Measurements from ENCODE around the gene MICALL1.
"Not testable (repeated sequence)": the region's sequence is repeated elsewhere in the genome, so short reads cannot be mapped to it uniquely, and the experiment has no call there.

Gene MICALL1

DNA sequence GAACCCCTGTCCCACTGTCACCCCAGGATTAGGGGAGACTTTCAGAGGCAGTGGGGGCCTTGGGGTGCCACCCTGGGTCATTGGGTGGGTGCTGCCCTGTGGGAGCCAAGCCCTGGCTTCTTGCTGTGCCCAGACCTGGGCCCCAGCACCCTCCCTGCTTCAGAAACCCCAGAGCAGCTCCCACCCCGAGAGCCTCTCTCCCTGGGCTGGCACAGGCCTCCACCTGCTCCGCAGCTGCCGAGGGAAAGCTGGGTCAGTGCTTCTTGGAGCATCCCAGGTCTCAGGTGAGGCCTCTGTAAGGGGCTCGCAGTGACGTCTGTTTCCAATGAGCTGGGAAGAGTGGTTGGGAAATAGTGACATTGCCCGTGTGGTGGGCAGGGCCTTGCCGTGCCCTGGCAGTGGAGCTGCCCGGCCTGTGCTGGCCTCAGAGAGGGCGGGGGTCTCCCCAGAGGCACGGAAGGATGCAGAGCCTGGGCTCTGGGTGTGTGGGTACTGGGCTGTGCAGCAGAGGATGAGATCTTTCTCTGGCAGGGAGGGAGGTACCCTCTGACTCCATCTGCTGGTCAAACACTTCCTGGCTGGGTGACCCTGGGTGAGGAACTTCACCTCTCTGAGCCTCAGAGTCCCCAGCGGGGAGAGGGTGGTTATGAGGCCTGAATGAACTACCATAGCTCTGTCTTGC lies 24.3 kb downstream of the MICALL1 start:
- no peaks in the 10 kb centered on the region for H3K9me3 Mint-ChIP-seq
- DNase-seq (ENCODE audit: low spot score), result no peak
- H3K36me3 Mint-ChIP-seq (ENCODE audit: low read depth), result peaks cover 10% of the 10 kb centered on the region
- no peak overlapping the region for H3K4me3 Mint-ChIP-seq
- peaks cover 7% of the 10 kb centered on the region for H3K4me1 Mint-ChIP-seq (ENCODE audit: low read depth)
- no peaks in the 10 kb centered on the region for H3K27me3 Mint-ChIP-seq (ENCODE audit: low read depth)
- no peak overlapping the region for H3K27ac Mint-ChIP-seq

DNA sequence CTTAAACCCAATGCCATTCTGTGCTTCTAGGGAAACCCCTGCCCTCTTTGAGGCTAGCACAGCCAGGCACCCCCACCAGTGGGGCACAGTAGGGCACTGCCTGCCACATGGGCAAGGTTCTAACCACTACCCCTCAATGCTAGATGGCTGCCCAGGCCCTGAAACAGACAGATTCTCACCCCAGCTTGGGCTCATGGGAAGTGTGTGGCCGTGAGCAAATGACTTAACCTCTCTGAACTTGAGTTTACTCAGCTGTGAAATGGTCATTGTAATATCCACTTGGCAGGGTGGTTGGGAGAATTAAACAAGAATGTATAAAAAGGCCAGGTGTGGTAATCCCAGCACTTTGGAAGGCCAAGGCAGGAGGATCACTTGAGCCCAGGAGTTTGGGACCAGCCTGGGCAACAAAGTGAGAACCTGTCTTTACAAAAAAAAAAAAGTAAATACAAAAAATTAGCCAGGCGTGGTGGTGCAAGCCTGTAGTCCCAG lies 24.9 kb downstream of the MICALL1 start:
- Mint-ChIP-seq H3K4me3 (no peak overlapping the region), H3K36me3 (ENCODE audit: low read depth) (peaks cover 10% of the 10 kb centered on the region), H3K27ac (no peak overlapping the region), H3K27me3 (ENCODE audit: low read depth) (no peaks in the 10 kb centered on the region), H3K9me3 (no peaks in the 10 kb centered on the region), H3K4me1 (ENCODE audit: low read depth) (peaks cover 7% of the 10 kb centered on the region)
- no peak for DNase-seq (ENCODE audit: low spot score)

DNA sequence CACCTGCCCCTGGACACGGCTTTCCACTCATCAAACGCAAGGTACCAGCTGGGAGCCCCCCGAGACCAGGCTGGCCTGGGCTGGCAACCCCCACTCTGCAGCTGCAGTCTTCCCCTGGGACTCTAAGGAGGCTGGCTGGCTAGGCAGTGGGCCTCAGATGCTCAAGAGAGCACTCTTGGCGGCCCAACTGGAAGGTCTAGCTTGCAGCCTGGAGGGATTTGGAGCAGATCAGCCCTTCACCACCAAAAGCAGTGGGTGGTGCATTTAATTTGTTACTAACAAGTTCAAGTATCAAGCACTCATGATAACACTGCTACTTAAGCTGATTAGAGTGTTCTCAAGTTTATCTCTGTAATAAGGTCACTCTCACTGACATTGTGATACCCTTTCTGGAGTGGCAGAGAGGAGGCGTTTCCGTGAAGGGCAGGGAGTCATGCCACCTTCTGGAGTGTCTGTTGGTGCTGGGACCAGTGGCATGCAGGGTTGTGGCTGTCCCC lies 25.8 kb downstream of the MICALL1 start:
- peaks cover 7% of the 10 kb centered on the region for H3K4me1 Mint-ChIP-seq (ENCODE audit: low read depth)
- no peaks in the 10 kb centered on the region for H3K27me3 Mint-ChIP-seq (ENCODE audit: low read depth)
- no peaks in the 10 kb centered on the region for H3K9me3 Mint-ChIP-seq
- H3K27ac Mint-ChIP-seq, result no peak overlapping the region
- peaks cover 12% of the 10 kb centered on the region for H3K36me3 Mint-ChIP-seq (ENCODE audit: low read depth)
- DNase-seq (ENCODE audit: low spot score), result no peak
- no peak overlapping the region for H3K4me3 Mint-ChIP-seq

DNA sequence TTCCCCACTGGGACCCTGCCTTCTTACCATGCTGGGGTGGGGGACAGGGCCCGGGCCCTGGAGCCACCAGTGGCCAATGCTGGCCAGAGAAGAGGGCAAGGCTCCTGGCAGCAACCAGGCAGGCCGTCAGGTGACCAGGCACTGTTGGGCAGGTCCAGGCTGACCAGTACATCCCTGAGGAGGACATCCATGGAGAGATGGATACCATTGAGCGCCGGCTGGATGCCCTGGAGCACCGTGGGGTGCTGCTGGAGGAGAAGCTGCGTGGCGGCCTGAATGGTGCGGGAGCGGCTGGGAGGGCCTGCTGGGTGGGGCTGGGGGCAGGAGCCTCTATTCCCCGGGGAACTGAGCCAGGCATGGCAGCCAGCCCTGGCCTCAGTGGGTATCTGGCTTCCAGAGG lies 26.3 kb downstream of the MICALL1 start:
- Mint-ChIP-seq H3K9me3 (no peaks in the 10 kb centered on the region), H3K4me3 (no peak overlapping the region), H3K36me3 (ENCODE audit: low read depth) (peaks cover 13% of the 10 kb centered on the region), H3K4me1 (ENCODE audit: low read depth) (peaks cover 7% of the 10 kb centered on the region), H3K27ac (no peak overlapping the region), H3K27me3 (ENCODE audit: low read depth) (no peaks in the 10 kb centered on the region)
- no peak for DNase-seq (ENCODE audit: low spot score)

DNA sequence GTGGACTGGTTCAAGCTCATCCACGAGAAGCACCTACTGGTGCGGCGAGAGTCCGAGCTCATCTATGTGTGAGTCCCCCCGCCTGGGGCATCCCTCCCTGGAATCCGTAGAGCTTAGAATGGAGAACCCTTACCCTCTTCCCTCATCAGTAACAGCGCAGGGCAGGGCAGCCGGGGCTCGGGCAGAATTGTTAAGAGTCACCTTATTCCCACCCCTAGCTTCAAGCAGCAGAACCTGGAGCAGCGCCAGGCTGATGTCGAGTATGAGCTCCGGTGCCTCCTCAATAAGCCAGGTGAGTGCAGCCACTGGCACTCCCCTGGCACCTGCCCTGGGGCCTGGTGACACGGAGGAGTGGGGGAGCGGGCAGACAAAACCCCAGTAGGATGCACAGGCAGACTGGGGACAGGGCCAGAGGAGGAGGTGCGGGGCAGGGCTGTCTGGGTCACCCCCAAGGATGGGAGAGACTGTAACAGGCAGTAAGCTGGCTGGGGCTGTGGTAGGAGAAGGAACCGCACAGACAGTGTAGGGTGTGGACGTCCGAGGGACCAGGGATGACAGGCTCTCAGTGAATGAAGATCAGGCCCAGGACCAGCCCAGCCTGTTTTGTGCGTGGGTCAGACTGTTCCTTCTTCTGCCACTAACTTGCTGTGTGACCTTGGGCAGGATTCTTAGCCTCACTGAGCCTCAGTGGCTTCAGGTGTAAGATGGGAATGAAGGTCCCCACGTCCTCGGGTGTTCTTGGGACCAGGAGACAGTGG lies 26.9 kb downstream of the MICALL1 start:
- Mint-ChIP-seq H3K27me3 (ENCODE audit: low read depth) (no peaks in the 10 kb centered on the region), H3K4me1 (ENCODE audit: low read depth) (peaks cover 7% of the 10 kb centered on the region), H3K36me3 (ENCODE audit: low read depth) (peaks cover 19% of the 10 kb centered on the region), H3K9me3 (no peaks in the 10 kb centered on the region), H3K27ac (no peak overlapping the region), H3K4me3 (no peak overlapping the region)
- no peak for DNase-seq (ENCODE audit: low spot score)

DNA sequence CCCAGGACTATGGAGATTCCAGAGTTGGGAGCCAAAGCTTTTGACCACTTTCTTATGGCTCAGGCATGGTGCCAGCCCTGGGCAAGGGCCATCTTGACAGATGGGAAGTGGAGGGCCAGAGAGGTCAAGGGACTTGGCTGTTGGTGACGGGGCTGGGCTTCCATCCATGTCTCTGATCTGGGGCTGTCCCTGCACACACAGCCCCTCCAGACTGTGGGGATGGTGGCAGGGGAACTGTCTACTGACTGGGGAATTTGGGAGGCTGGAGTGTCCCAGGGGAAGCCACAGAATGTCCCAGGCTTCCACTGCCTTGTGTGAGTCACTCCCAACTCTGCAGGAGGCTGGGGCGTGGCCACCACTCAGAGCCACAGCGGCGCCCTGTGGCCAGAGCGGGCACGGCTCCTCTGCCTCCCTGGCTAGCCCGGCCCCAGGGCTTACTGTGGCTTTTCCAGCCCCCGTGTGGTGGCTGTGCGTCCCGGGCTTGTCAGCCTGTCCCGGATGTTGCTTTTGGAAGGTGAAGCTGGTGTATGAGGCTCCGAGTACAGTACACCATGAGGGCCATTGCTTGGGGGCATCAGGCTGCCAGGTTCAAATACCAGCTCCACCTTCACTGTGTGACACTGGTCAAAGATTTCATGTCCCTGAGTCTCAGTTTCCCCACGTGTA lies 27.7 kb downstream of the MICALL1 start:
- Mint-ChIP-seq H3K27ac (no peak overlapping the region), H3K4me3 (no peak overlapping the region), H3K9me3 (no peaks in the 10 kb centered on the region), H3K27me3 (ENCODE audit: low read depth) (no peaks in the 10 kb centered on the region), H3K36me3 (ENCODE audit: low read depth) (peaks cover 13% of the 10 kb centered on the region), H3K4me1 (ENCODE audit: low read depth) (peaks cover 7% of the 10 kb centered on the region)
- DNase-seq (ENCODE audit: low spot score), result peak; percentile 87

DNA sequence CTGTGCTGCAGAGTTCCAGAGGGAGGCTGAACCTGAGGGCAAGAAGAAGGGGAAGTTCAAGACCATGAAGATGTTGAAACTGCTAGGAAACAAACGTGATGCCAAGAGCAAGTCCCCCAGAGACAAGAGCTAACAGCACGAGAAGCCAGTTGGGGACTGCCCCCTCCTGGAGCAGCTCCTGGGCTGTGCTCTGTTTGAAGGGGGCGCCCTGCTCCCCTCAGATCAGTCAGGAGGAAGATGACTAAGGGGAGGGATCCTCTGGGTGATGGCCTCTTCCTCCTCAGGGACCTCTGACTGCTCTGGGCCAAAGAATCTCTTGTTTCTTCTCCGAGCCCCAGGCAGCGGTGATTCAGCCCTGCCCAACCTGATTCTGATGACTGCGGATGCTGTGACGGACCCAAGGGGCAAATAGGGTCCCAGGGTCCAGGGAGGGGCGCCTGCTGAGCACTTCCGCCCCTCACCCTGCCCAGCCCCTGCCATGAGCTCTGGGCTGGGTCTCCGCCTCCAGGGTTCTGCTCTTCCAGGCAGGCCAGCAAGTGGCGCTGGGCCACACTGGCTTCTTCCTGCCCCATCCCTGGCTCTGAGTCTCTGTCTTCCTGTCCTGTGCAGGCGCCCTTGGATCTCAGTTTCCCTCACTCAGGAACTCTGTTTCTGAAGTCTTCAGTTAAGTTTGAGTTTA lies 34.7 kb downstream of the MICALL1 start:
- Mint-ChIP-seq H3K4me3 (no peak overlapping the region), H3K36me3 (ENCODE audit: low read depth) (peaks cover 15% of the 10 kb centered on the region), H3K9me3 (no peaks in the 10 kb centered on the region), H3K4me1 (ENCODE audit: low read depth) (no peaks in the 10 kb centered on the region), H3K27ac (peak overlapping the region; percentile 36), H3K27me3 (ENCODE audit: low read depth) (no peaks in the 10 kb centered on the region)
- no peak for DNase-seq (ENCODE audit: low spot score)

DNA sequence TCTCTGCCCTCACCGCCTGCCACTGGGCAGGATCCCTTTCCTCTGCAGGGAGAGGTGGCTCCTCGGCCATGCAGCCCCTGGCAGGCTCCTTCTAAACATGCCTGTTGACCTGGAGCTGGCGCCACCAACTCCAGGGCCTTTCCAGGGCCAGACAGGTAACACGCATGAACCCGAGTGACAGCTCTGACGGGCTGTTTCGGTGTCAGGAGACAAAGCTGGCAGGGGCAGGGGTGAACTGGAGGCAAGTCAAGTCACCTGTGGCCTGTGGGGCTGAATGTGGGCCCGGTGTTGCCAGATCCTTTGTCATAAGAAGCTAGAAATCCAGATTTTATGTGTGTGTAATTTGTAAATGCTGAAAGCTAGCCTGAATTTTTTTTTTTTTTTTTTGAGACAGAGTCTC lies 36.0 kb downstream of the MICALL1 start:
- Mint-ChIP-seq H3K27ac (no peak overlapping the region), H3K4me3 (no peak overlapping the region), H3K36me3 (ENCODE audit: low read depth) (peaks cover 13% of the 10 kb centered on the region), H3K9me3 (no peaks in the 10 kb centered on the region), H3K4me1 (ENCODE audit: low read depth) (no peaks in the 10 kb centered on the region), H3K27me3 (ENCODE audit: low read depth) (no peaks in the 10 kb centered on the region)
- DNase-seq (ENCODE audit: low spot score), result no peak

DNA sequence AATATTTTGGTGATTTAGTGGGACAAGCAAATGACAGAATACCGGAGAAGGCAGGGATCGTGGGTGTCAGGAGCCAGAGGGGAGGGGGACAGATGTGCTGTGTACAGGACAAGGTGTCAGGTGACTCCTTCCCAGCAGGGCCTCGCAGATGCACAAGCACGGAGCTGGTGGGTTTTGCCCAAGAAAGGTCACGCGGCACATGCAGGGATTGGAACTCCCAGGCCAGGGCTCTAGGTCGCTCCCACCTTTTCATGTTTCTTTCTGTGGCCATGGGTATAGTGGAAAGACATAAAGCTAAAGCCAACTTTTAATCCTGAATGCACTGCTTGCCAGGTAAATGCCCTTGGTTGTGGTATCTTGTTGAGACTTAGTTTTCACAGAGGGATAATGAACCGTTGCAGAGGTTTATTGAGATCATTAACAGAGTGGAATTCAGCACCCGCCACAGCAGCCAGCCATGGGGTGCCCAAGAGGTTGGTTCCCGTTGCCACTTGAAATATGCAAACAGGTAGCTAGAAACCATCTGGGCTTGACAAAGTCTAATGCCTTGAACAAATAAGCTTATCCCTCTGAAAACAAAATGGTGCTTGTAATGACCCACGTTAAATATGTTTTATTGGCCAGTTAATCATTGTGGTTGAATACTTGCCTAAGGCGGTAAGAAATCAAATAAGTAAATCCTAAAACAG lies 37.2 kb downstream of the MICALL1 start:
- peaks cover 6% of the 10 kb centered on the region for H3K36me3 Mint-ChIP-seq (ENCODE audit: low read depth)
- H3K27ac Mint-ChIP-seq, result no peak overlapping the region
- DNase-seq (ENCODE audit: low spot score), result no peak
- no peaks in the 10 kb centered on the region for H3K4me1 Mint-ChIP-seq (ENCODE audit: low read depth)
- no peaks in the 10 kb centered on the region for H3K27me3 Mint-ChIP-seq (ENCODE audit: low read depth)
- no peak overlapping the region for H3K4me3 Mint-ChIP-seq
- H3K9me3 Mint-ChIP-seq, result no peaks in the 10 kb centered on the region

DNA sequence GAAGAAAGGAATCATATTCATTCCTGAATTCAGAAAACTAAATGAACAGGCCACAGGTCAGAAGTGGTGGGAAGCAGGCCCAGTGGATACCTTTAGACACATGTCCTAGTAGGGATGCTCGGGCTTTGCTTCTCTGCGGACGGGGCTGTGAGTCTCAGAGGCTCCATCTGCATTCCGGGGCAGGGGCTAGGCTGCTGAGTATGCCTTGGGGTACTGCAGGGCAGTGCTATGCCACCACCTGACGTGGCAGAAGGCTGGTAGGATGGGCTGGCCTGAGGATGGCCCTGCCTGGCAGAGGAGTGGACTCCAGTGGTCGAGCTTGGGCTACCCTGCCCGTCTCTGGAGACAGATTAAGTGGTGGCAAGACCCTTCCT lies 37.7 kb downstream of the MICALL1 start:
- DNase-seq (ENCODE audit: low spot score), result no peak
- H3K9me3 Mint-ChIP-seq, result no peaks in the 10 kb centered on the region
- no peak overlapping the region for H3K4me3 Mint-ChIP-seq
- peaks cover 6% of the 10 kb centered on the region for H3K36me3 Mint-ChIP-seq (ENCODE audit: low read depth)
- H3K27me3 Mint-ChIP-seq (ENCODE audit: low read depth), result no peaks in the 10 kb centered on the region
- no peak overlapping the region for H3K27ac Mint-ChIP-seq
- no peaks in the 10 kb centered on the region for H3K4me1 Mint-ChIP-seq (ENCODE audit: low read depth)

DNA sequence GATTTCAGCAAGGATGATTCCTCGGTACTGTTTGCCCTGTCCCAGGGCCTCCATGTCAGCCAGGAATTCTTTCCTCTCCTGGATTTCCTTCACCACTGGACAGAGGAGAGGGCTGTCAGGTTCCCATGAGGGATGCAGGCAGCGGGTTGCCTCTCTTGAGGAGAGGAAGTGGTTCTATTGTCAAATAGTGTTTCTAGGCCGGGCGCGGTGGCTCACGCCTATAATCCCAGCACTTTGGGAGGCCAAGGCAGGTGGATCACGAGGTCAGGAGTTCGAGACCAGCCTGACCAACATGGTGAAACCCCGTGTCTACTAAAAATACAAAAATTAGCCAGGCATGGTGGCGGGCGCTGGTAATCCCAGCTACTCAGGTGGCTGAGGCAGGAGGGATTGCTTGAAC lies 38.3 kb downstream of the MICALL1 start:
- H3K4me3 Mint-ChIP-seq; H3K9me3 Mint-ChIP-seq; H3K36me3 Mint-ChIP-seq (ENCODE audit: low read depth); H3K27me3 Mint-ChIP-seq (ENCODE audit: low read depth); H3K4me1 Mint-ChIP-seq (ENCODE audit: low read depth); H3K27ac Mint-ChIP-seq; DNase-seq (ENCODE audit: low spot score): not testable (repeated sequence)

DNA sequence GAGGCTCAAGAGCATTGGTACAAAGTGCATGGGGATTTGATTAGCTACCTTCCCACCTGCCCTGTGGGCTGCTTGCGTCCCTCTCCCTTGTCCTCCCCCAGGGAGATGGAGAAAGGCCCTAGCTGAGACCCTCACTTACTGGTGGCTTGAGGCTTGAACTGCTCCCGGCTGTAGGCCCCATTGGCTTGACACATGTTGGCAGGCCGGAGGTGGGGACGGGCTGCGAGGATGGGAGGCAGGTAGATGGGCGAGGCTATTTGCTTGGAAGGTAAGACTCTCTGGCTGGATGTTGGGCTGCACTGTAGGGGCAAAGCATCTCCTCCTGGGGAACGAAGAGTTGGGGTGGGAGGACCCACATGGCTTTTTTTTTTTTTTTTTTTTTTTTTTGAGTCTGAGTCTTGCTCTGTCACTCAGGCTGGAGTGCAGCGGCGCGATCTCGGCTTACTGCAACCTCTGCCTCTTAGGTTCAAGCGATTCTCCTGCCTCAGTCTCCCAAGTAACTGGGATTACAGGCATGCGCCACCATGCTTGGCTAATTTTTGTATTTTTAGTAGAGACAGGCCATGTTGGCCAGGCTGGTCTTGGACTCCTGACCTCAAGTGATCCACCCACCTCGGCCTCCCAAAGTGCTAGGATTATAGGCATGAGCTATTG lies 41.2 kb downstream of the MICALL1 start:
- not testable (repeated sequence) for H3K9me3 Mint-ChIP-seq; H3K4me1 Mint-ChIP-seq (ENCODE audit: low read depth); H3K36me3 Mint-ChIP-seq (ENCODE audit: low read depth); H3K27me3 Mint-ChIP-seq (ENCODE audit: low read depth); H3K27ac Mint-ChIP-seq; DNase-seq (ENCODE audit: low spot score); H3K4me3 Mint-ChIP-seq

DNA sequence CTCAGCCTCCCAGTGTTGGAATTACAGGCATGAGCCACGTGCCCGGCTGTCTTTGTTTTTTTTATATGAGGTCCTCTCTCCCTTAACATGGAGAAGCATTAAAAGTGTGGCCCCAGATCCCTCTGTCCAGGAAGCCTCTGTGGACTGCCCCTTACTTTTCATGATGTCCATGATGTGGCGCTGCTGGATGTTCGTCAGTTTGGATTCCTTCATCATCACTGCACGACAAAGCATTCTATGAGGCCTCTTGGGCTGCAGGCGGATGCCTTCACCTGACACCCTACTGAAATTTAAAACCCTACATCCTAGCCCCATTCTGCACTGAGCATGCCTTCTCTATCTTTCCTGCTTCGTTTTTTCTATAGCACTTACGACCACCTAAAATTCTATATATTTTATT lies 45.2 kb downstream of the MICALL1 start:
- H3K4me3 Mint-ChIP-seq, result no peak overlapping the region
- peaks cover 7% of the 10 kb centered on the region for H3K36me3 Mint-ChIP-seq (ENCODE audit: low read depth)
- no peaks in the 10 kb centered on the region for H3K9me3 Mint-ChIP-seq
- no peak for DNase-seq (ENCODE audit: low spot score)
- H3K4me1 Mint-ChIP-seq (ENCODE audit: low read depth), result peaks cover 17% of the 10 kb centered on the region
- H3K27me3 Mint-ChIP-seq (ENCODE audit: low read depth), result peaks cover 13% of the 10 kb centered on the region
- H3K27ac Mint-ChIP-seq, result no peak overlapping the region

All from T-helper 2 cell treated with Interferon-gamma antibody and Interleukin-4, amounts not matched to agents 5 μg/mL and 100 μg/mL, for 36 hours (primary cell).